Thyroid gland (tissue), 4 donors: ENCODE data around the gene ANO6. TPM values are rescaled to one million over a fixed set of nuclear protein-coding genes. Genes with fewer than 3 reads are reported as not detected.

Source experiments
- DNase-seq, 2 donors: peaks; one replicate each; pipeline ENCODE4 v3.0.0-alpha.2; 2019
- H3K27ac ChIP-seq, 3 donors: fragments of 200-600 bp; sonication (generic); 1 replicate in 2 of 3; 2 replicates in 1 of 3; pipeline ENCODE4 v1.5.1; 2016 to 2019; ENCODE audit warnings: mild to moderate bottlenecking in 1 of 3, moderate library complexity in 1 of 3
- H3K27me3 ChIP-seq: fragments of 200-600 bp; sonication (generic); one replicate; pipeline ENCODE4 v1.5.1; 2019
- H3K36me3 ChIP-seq, 2 donors: fragments of 200-600 bp; sonication (generic); one replicate each; pipeline ENCODE4 v1.5.1; 2016 to 2019
- H3K4me1 ChIP-seq, 2 donors: fragments of 200-600 bp; sonication (generic); one replicate each; pipeline ENCODE4 v1.5.1; 2017 to 2019
- H3K4me3 ChIP-seq, 3 donors: fragments of 200-600 bp; sonication (generic); replicated peaks in 1 of 3; 1 replicate in 2 of 3; 2 replicates in 1 of 3; pipeline ENCODE4 v1.5.1; 2016; ENCODE audit warnings: mild to moderate bottlenecking in 1 of 3
- H3K9me3 ChIP-seq: fragments of 200-600 bp; sonication (generic); one replicate; pipeline ENCODE4 v1.5.1; 2017
- CTCF ChIP-seq, 6 experiments: fragments of 200-600 bp in 3 of 6; fragments of 450-650 bp in 3 of 6; sonication (generic) in 3 of 6; IDR thresholded peaks; one replicate each; pipeline ENCODE4 v1.5.1; 2016 to 2019; ENCODE audit warnings: antibody characterized with exemption in 6 of 6, mild to moderate bottlenecking in 2 of 6, inconsistent platforms in 1 of 6, moderate library complexity in 1 of 6
- POLR2A ChIP-seq, 2 donors: fragments of 450-650 bp; IDR thresholded peaks; one replicate each; pipeline ENCODE4 v1.6.1; 2017; ENCODE audit warnings: antibody characterized with exemption in 2 of 2, mild to moderate bottlenecking in 2 of 2, moderate library complexity in 1 of 2
- WGBS, 2 donors: methylation state at CpG; one replicate each; pipeline ENCODE4 v1.1.5; 2017; 5-methylcytosine and 5-hydroxymethylcytosine counted together
- intact Hi-C: fragments of 100-400 bp; cut with DNase I; formaldehyde crosslinking; loops from one replicate; pipeline ENCODE4 v1.15.1; 2023
- total RNA-seq, 4 donors: library from RNA; depleted of rRNA; stranded (reverse); fragments of >200 nt; gene quantifications; one replicate each; pipeline ENCODE4 v1.2.3, GENCODE V29; 2016

Gene ANO6
- total RNA-seq, 4 donors from 2014 or later = 37.3 to 61.1 (median 48.1) TPM

DNA sequence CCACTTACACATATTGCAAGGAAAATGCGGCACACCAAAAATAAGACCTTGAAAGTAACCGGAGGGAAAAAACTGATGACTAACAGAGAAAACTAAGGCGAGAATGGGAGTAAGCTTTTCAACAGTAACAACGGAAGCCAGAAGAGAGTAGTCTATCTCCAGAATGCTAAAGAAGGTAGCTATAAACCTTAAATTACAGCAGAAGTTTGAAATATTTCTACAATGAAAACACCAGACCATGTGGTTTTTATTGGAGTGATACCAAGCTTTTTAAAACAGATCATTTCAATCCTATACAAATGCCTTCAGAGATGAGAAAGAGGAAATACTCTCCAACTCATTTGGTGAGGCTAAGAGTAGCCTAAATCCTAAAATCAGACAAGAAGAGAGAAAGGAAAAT is 209.5 kb downstream of the ANO6 start:
- no peaks in the 10 kb centered on the region for H3K9me3 ChIP-seq
- DNase-seq = no peak
- H3K4me3 ChIP-seq = no peak overlapping the region
- peaks cover 0 to 4% of the 10 kb centered on the region in 2 donors for H3K36me3 ChIP-seq
- intact Hi-C loops = no loop called here
- TF ChIP-seq POLR2A (IDR thresholded peaks at IDR 0.05) (no peak), CTCF (IDR thresholded peaks at IDR 0.05) (no peak)
- no peak overlapping the region for H3K27ac ChIP-seq
- 96 to 97% methylated on average over 4 of the region's 4 CpGs for WGBS, 2 donors
- no peaks in the 10 kb centered on the region for H3K4me1 ChIP-seq
- no peaks in the 10 kb centered on the region for H3K27me3 ChIP-seq

DNA sequence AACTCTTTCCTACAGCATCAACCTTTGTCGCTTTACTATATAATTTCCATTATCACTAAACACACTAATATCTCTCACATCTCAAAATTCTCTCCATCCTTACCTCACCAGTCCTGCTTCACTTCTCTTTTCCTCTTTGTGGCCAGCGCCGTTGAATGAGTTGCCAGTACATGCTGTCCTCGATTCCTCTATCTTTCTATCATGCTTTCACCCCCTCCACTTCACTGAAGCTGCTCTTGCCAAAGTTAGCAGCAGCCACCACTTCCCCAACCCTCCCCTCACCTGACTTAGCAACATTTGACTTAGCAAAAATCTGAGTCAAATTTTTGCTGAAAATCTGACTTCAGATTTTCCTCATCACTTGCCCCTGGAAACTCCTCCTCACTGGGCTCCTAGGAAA is 210.4 kb downstream of the ANO6 start:
- H3K4me1 ChIP-seq = no peaks in the 10 kb centered on the region
- no peaks in the 10 kb centered on the region for H3K9me3 ChIP-seq
- H3K36me3 ChIP-seq = peaks cover 0 to 4% of the 10 kb centered on the region in 2 donors
- TF ChIP-seq POLR2A (IDR thresholded peaks at IDR 0.05) (no peak), CTCF (IDR thresholded peaks at IDR 0.05) (no peak)
- H3K4me3 ChIP-seq = no peak overlapping the region
- intact Hi-C loops = no loop called here
- no peak for DNase-seq
- no peaks in the 10 kb centered on the region for H3K27me3 ChIP-seq
- 95 to 96% methylated on average over 4 of the region's 4 CpGs for WGBS, 2 donors
- no peak overlapping the region for H3K27ac ChIP-seq

- 95 to 98% methylated on average over 4 of the region's 4 CpGs for WGBS, 2 donors
- peaks cover 0 to 4% of the 10 kb centered on the region in 2 donors for H3K36me3 ChIP-seq
Observed at GRCh38 chr12:45427042-45427441, 211.1 kb downstream of the ANO6 start.

DNA sequence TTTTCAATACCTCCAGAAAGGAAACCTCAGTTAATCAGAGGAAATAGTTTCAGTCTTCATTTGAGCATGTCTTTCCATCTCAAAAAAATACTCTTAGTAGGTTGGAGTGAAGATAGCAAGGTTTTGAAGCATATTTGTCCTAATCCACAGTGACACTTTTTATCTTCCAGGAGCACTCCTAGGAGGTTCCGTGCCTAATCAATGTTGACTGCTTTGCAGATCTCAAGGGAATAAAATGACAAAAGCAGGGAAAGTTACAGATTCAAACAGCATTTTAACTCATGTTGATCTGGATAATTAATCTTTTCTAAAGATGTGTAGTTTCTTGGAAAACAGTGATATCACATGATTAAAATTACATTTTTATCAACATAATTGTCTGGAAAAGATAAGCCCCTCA is 213.9 kb downstream of the ANO6 start:
- Histone ChIP-seq H3K9me3 (no peaks in the 10 kb centered on the region), H3K4me3 (no peak overlapping the region), H3K27ac (no peak overlapping the region), H3K27me3 (no peaks in the 10 kb centered on the region), H3K4me1 (peaks cover 15 to 17% of the 10 kb centered on the region in 2 donors), H3K36me3 (peaks cover 0 to 4% of the 10 kb centered on the region in 2 donors)
- TF ChIP-seq POLR2A (IDR thresholded peaks at IDR 0.05) (no peak), CTCF (IDR thresholded peaks at IDR 0.05) (no peak)
- WGBS, 2 donors = 91 to 94% methylated on average over 1 of the region's 1 CpG
- intact Hi-C loops = no loop called here
- no peak for DNase-seq

More at GRCh38 chr12:45427042-45427441, 211.1 kb downstream of the ANO6 start:
- intact Hi-C loops = no loop called here
- Histone ChIP-seq H3K27ac (no peak overlapping the region), H3K9me3 (no peaks in the 10 kb centered on the region), H3K4me1 (no peaks in the 10 kb centered on the region), H3K27me3 (no peaks in the 10 kb centered on the region), H3K4me3 (no peak overlapping the region)
- no peak for TF ChIP-seq POLR2A (IDR thresholded peaks at IDR 0.05)
- TF ChIP-seq CTCF (IDR thresholded peaks at IDR 0.05) = no peak
- no peak for DNase-seq

- H3K4me3 ChIP-seq = no peak overlapping the region
Observed at GRCh38 chr12:45431126-45431525, 215.2 kb downstream of the ANO6 start.

More at GRCh38 chr12:45431126-45431525, 215.2 kb downstream of the ANO6 start:
- intact Hi-C loops = no loop called here
- DNase-seq = no peak
- Histone ChIP-seq H3K27me3 (no peaks in the 10 kb centered on the region), H3K27ac (no peak overlapping the region), H3K36me3 (peaks cover 0 to 4% of the 10 kb centered on the region in 2 donors), H3K4me1 (peaks cover 15 to 17% of the 10 kb centered on the region in 2 donors), H3K9me3 (no peaks in the 10 kb centered on the region)
- no peak for TF ChIP-seq CTCF (IDR thresholded peaks at IDR 0.05)
- TF ChIP-seq POLR2A (IDR thresholded peaks at IDR 0.05) = no peak
- 91 to 96% methylated on average over 5 of the region's 5 CpGs for WGBS, 2 donors
